Measurements from ENCODE around the gene SMIM20.

GRCh38 chr4:25955705-25956104, 41.7 kb downstream of the SMIM20 start:
- no peak for TF ChIP-seq CTCF (IDR thresholded peaks at IDR 0.05)
- no peak for TF ChIP-seq POLR2A (IDR thresholded peaks at IDR 0.05)

Measured in stomach (tissue), 4 donors.